Brain microvascular endothelial cell (primary cell): ENCODE results near the gene DOCK3.
"Not testable (repeated sequence)": the region's sequence is repeated elsewhere in the genome, so short reads cannot be mapped to it uniquely, and the experiment has no call there.

Experiments
- DNase-seq: peaks from one replicate; pipeline ENCODE4 v3.0.0-alpha.2; 2020
- H3K27ac ChIP-seq: fragments of 250-450 bp; sonication (Bioruptor Pico); 2 replicates; pipeline ENCODE4 v1.5.1; 2020; ENCODE audit warnings: mild to moderate bottlenecking, moderate library complexity
- H3K27me3 ChIP-seq: fragments of 250-450 bp; sonication (Bioruptor Pico); replicated peaks from 2 replicates; pipeline ENCODE4 v1.5.1; 2020; ENCODE audit warnings: mild to moderate bottlenecking
- H3K36me3 ChIP-seq: fragments of 250-450 bp; sonication (Bioruptor Pico); replicated peaks from 2 replicates; pipeline ENCODE4 v1.5.1; 2020; ENCODE audit warnings: mild to moderate bottlenecking
- H3K4me3 ChIP-seq: 2 replicates; pipeline ENCODE4 v1.5.1; 2011; ENCODE audit warnings: low read depth, mild to moderate bottlenecking, control low read depth, low read length, moderate library complexity
- CTCF ChIP-seq: IDR thresholded peaks from 2 replicates; pipeline ENCODE4 v1.5.1; 2011; ENCODE audit warnings: low read depth, mild to moderate bottlenecking, moderate library complexity, low read length, control low read depth, inconsistent platforms; ENCODE audit errors: missing control alignments
- in situ Hi-C: cut with HindIII; loops from 2 replicates; pipeline ENCODE4 v1.10.0; 2017; ENCODE audit warnings: low sequenced_read_pairs, low pct_ligation_motif_present

Gene DOCK3

DNA sequence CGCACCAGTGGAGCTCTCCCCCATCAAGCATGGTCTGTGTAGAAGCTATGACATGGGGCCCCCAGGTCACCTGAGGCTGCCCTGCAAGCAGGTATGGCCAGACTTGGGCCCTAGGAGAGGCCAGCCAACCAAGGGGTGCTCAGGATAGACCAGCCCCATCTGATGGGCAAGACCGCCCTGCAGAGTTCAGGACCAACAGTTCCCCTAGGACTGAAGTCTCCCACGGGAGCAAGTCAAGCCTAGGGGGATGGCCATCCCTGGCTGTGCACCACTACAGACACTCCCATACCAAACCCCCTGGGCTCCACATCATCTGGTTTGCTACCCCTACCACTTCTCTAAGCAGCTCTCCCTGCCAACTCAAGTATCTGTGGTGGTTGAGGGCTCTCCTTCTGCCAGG lies 568.2 kb downstream of the DOCK3 start:
- H3K4me3 ChIP-seq, result no peak overlapping the region
- no peak for TF ChIP-seq CTCF
- no peak for DNase-seq
- no peaks in the 10 kb centered on the region for H3K27me3 ChIP-seq
- in situ Hi-C loops, result no loop called here
- no peaks in the 10 kb centered on the region for H3K36me3 ChIP-seq
- no peak overlapping the region for H3K27ac ChIP-seq

DNA sequence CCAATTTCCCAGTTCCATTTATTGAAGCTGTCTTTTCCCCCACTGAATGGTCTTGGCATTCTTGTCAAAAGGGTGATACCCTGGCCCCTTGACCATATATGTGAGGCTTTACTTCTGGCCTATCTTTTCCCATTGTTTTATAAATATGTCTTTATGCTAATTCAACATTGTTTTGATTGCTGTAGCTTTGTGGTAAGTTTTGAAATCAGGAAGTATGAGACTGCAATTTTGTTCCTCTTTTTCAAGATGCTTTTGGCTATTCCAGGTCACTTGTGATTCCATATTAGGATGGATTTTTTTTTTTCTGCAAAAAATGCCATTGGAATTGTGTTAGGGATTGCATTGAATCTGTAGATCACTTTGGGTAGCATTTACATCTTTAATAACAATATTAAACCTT lies 569.2 kb downstream of the DOCK3 start:
- no peak overlapping the region for H3K27ac ChIP-seq
- no peak for TF ChIP-seq CTCF
- in situ Hi-C loops, result no loop called here
- no peak for DNase-seq
- no peak overlapping the region for H3K4me3 ChIP-seq
- H3K36me3 ChIP-seq, result no peaks in the 10 kb centered on the region
- no peaks in the 10 kb centered on the region for H3K27me3 ChIP-seq

DNA sequence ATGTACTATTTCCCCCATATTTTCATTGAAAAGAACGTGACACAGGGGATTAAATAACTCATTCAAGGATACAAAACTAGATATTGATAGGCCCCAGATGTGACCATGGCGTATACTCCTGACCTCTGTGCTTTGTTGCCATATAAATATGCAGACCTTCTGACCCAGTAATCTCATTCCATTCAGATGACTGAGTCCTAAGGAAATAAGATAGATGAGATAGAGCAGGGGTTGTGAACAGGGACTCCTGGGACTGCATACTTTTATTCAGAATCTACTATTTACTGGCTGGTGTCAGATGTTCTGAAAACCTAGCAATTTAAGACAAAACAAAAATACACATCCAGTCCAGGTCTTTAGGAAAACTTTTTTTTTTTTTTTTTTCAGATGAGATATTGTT lies 571.1 kb downstream of the DOCK3 start:
- DNase-seq, result no peak
- TF ChIP-seq CTCF, result no peak

GRCh38 chr3:51257870-51258269 lies 583.1 kb downstream of the DOCK3 start:
- no peak overlapping the region for H3K4me3 ChIP-seq

More for the DNA sequence above, 571.1 kb downstream of the DOCK3 start:
- Histone ChIP-seq H3K27ac (no peak overlapping the region), H3K36me3 (no peaks in the 10 kb centered on the region), H3K27me3 (no peaks in the 10 kb centered on the region), H3K4me3 (no peak overlapping the region)
- in situ Hi-C loops, result no loop called here

DNA sequence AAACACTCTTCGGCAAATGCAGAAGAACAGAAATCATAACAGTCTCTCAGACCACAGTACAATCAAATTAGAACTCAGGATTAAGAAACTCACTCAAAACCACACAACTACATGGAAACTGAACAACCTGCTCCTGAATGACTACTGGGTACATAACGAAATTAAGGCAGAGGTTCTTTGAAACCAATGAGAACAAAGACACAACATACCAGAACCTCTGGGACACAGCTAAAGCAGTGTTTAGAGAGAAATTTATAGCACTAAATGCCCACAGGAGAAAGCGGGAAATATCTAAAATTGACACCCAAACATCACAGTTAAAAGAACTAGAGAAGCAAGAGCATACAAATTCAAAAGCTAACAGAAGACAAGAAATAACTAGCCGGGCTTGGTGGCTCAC lies 589.4 kb downstream of the DOCK3 start:
- H3K27me3 ChIP-seq, H3K4me3 ChIP-seq, in situ Hi-C loops, H3K36me3 ChIP-seq, DNase-seq, H3K27ac ChIP-seq: not testable (repeated sequence)

More at GRCh38 chr3:51257870-51258269, 583.1 kb downstream of the DOCK3 start:
- TF ChIP-seq CTCF, result no peak
- Histone ChIP-seq H3K36me3 (no peaks in the 10 kb centered on the region), H3K27ac (no peak overlapping the region), H3K27me3 (no peaks in the 10 kb centered on the region)
- in situ Hi-C loops, result no loop called here
- no peak for DNase-seq

DNA sequence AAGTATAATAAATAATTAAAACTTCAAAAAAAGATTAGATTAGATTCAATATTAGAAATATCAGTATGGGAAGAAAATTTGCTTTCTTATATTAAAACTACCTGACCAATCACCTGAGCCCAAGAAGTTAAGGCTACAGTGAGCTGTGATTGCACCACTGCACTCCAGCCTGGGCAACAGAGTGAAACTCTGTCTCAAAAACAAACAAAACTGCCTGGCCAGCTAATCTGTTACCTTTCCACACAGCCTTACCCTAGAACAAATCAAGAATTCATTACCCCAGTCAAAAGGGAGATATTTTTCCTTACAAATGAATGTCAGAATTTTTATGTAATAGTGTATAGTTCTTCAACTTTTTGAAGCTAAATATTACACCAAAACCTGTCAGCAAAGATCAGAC lies 593.4 kb downstream of the DOCK3 start:
- H3K27ac ChIP-seq, result no peak overlapping the region
- H3K27me3 ChIP-seq, result no peaks in the 10 kb centered on the region
- in situ Hi-C loops, result no loop called here
- H3K36me3 ChIP-seq, result no peaks in the 10 kb centered on the region
- TF ChIP-seq CTCF, result no peak
- H3K4me3 ChIP-seq, result no peak overlapping the region
- DNase-seq, result no peak
